GM12875 (cell line): Measurements from ENCODE around the gene HSH2D.
"Not testable (repeated sequence)": the region's sequence is repeated elsewhere in the genome, so short reads cannot be mapped to it uniquely, and the experiment has no call there.

Experiments
- H3K4me3 ChIP-seq: one replicate; pipeline ENCODE4 v1.5.1; 2011; ENCODE audit warnings: low read depth, low read length, control low read depth
- TF ChIP-seq, protein P1 (sequence below): IDR thresholded peaks from 2 replicates; pipeline ENCODE4 v1.5.1; 2011; ENCODE audit warnings: low read depth, mild to moderate bottlenecking, control low read depth, inconsistent platforms, low read length, moderate library complexity, borderline replicate concordance; ENCODE audit not compliant: insufficient read depth

HSH2D gene

DNA sequence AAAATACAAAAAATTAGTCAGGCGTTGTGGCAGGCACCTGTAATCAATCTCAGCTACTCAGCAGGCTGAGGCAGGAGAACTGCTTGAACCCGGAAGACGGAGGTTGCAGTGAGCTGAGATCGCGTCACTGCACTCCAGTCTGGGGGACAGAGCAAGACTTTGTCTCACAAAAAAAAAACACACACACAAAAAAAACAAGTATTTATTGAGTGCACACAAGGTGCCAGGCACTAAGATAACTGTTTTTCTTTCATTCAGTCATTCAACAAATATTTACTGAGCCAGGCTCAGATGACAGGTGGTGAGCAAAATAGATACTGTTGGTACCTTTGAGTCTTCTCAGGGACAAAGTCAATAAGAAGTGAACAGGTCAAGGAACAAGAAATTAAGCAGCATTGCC lies 23.6 kb downstream of the HSH2D start:
- TF ChIP-seq, protein P1, sequence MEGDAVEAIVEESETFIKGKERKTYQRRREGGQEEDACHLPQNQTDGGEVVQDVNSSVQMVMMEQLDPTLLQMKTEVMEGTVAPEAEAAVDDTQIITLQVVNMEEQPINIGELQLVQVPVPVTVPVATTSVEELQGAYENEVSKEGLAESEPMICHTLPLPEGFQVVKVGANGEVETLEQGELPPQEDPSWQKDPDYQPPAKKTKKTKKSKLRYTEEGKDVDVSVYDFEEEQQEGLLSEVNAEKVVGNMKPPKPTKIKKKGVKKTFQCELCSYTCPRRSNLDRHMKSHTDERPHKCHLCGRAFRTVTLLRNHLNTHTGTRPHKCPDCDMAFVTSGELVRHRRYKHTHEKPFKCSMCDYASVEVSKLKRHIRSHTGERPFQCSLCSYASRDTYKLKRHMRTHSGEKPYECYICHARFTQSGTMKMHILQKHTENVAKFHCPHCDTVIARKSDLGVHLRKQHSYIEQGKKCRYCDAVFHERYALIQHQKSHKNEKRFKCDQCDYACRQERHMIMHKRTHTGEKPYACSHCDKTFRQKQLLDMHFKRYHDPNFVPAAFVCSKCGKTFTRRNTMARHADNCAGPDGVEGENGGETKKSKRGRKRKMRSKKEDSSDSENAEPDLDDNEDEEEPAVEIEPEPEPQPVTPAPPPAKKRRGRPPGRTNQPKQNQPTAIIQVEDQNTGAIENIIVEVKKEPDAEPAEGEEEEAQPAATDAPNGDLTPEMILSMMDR = no peak

DNA sequence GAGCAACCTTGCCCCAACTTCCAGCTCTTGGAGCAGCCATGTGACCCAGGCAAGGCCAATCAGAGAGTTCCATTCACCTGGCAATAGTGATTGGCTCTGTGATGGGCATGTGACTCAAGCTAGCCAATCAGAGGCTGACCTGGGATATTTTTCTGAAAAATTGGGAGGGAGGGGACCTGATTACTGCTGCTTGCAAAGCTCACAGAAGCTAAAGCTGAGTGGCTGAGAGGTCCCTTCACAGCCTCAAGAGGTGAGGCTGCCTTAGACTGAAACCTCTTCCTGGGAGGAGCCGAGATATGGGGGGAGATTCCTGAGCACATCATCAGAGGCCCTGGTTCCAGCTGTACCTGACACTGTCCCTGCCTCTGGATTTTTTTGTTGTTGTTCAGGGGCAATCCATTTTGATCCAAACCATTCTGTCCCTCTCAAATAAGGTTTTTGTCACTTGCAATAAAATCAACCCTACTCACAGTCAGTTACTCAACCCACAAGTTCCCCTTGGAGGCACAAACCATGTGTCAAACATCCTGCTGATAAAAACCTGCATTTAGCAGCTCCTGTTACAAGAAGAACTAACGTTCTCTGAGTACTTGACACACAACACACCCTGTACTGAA lies 25.1 kb downstream of the HSH2D start:
- TF ChIP-seq, protein P1 = no peak

More for the DNA sequence above, 23.6 kb downstream of the HSH2D start:
- H3K4me3 ChIP-seq = no peak overlapping the region

DNA sequence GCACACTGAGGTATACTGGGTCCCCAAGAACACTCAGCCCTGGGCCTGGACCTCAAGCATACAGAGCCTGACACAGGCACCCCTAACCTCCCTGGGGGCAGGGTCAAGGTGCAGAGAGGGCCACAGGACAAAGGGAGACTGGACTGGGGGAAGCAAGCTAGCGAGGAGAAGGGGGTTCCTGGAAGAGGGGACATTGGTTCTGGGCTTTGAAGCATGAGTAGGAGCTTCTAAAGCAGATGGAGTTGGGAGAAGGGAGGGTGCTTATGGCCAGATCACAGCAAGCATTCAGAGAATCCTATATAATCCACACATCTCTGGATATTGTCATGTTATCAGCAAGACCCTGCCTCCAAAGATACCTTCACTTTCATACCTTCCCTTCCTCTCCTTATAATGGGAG lies 26.6 kb downstream of the HSH2D start:
- no peak overlapping the region for H3K4me3 ChIP-seq
- TF ChIP-seq, protein P1 = no peak

More for the DNA sequence above, 25.1 kb downstream of the HSH2D start:
- no peak overlapping the region for H3K4me3 ChIP-seq

DNA sequence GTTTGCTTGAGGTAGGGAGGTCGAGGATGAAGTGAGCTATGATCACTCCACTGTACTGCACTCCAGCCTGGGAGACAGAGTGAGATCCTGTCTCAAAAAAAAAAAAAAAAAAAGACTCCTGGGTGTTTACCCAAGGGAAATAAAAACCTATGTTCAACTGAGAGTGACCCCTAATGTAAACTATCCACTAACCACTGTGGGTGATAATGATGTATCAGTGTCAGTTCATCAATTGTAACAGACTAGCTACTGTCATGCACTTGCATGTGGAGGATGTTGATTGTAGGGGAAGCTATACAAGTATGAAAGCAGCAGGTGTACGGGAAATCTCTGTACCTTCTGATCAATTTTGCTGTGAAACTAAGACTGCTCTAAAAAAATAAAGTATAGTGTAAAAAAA lies 32.5 kb downstream of the HSH2D start:
- TF ChIP-seq, protein P1 = no peak

DNA sequence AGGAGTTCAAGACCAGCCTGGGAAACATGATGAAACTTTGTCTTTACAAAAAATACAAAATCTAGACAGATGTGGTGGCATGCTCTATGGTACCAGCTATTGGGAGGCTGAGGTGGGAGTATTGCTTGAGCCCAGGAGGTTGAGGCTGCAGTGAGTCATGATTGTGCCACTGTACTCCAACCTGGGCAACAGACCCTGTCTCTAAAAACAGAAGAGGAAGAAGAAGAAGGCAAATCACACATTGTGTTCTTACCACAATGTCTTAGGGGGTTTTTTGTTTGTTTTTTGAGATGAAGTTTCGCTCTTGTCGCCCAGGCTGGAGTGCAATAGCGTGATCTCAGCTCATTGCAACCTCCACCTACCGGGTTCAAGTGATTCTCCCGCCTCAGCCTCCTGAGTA lies 35.4 kb downstream of the HSH2D start:
- not testable (repeated sequence) for H3K4me3 ChIP-seq

More for the DNA sequence above, 32.5 kb downstream of the HSH2D start:
- H3K4me3 ChIP-seq = no peak overlapping the region

DNA sequence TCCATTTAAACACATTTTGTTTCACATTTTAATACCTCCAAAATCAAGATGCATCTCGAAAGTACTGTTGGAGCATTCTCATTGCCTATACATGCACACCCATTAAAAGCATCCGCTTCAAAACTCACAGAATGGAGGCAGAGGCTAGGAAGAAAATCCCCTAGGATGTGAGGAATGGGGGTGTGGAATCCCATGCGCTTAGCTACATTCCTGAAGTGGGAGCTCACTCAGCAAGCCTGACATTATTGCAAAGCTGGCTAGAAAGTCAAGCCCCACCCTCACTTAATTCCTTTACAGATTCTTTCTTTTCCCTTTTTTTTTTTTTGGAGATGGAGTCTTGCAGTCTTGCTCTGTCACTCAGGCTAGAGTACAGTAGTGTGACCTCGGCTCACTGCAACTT lies 37.1 kb downstream of the HSH2D start:
- H3K4me3 ChIP-seq = no peak overlapping the region
- TF ChIP-seq, protein P1 = no peak

DNA sequence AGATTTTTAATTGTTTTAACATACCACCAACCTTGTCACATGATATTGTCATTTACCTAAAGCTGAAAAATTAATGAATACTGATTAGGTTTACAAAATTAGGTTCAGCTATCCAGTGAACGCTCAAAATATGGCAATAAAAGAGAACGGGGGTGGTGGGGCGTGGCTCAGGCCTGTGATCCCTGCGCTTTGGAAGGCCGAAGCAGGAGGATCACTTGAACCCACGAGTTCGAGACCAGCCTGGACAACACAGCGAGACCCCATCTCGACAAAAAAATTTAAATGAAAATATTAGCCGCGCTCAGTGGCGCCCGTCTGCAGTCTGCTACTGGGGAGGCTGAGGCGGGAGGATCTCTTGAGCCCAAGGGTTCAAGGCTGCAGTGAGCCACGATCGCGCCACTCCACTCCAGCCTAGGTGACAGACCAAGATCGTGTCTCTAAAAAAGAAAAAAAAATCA lies 41.2 kb downstream of the HSH2D start:
- TF ChIP-seq, protein P1 = no peak
- peak overlapping the region; percentile 40 for H3K4me3 ChIP-seq

DNA sequence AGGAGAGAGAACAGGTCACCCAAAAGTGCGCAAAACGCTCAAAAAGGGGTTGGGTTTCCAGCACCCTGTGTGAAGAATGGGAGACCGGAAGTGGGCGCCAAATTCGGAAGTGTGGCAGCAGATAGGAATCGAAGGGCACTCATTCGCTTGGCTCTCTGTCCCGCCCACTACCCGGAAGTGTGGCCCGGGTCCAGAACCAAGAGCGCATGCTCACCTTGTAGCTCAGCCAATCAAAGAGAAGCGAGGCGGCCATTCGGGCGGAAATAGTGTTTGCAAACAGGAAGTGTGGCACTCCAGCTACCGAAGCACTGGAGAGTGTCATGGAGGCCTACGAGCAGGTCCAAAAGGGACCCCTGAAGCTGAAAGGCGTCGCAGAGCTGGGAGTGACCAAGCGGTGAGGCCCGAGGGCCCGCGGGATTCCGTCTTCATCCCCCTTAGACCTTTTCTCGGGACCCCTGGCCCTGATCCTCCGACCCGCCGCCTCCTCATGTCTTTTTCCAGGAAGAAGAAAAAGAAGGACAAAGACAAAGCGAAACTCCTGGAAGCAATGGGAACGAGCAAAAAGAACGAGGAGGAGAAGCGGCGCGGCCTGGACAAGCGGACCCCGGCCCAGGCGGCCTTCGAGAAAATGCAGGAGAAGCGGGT lies 41.8 kb downstream of the HSH2D start, which contains the start of gene FAM32A:
Gene FAM32A, plus strand, starts transcription at position 288 of the 645 bp plus-strand sequence. Its CDS starts 33 bp downstream, at position 321.
- peak within 1 kb of the TSS; percentile 89 for H3K4me3 ChIP-seq
- TF ChIP-seq, protein P1 = 0 out of 2 replicates have a peak, but pooled peaks have one; percentile 5
